Measurements from ENCODE around the gene SNCA. TPM values are rescaled to one million over a fixed set of nuclear protein-coding genes. Genes with fewer than 3 reads are reported as not detected.
A peak's percentile ranks its signal among the peaks of the same experiment; 100 is the strongest.

SNCA gene
- 120 and 211 TPM in 2 replicates for total RNA-seq

GRCh38 chr4:89836897-89837384, at the start of gene SNCA:
Gene SNCA (minus strand): TSS chr4:89837161. CDS start chr4:89835667, 1,494 bp downstream.
- peak; percentile 36 for DNase-seq (ENCODE audit: low read depth, low spot score)

GRCh38 chr4:89879215-89879614, 42.3 kb upstream of the SNCA start:
- DNase-seq (ENCODE audit: low read depth, low spot score): no peak

GRCh38 chr4:89878611-89879010, 41.6 kb upstream of the SNCA start:
- DNase-seq (ENCODE audit: low read depth, low spot score): no peak

DNA sequence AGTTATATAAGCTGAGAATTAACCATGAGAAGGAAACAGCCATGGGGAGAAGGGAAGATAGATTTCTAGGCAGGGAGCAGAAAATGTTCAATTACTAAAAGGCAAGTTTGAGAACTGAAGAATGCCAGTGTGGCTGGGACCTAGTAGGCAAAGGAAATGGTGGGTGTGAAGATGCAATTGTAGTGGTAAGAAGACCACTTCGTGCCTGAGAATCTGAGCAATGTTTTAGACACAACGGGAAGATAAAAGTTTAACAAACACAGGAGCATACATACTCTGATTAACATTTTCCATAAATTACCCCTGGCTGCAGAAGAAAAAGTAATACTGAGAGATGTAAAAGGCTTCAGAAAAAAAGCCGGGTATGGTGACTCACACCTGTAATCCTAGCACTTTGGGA, 39.6 kb upstream of the SNCA start:
- no peak for DNase-seq (ENCODE audit: low read depth, low spot score)

DNA sequence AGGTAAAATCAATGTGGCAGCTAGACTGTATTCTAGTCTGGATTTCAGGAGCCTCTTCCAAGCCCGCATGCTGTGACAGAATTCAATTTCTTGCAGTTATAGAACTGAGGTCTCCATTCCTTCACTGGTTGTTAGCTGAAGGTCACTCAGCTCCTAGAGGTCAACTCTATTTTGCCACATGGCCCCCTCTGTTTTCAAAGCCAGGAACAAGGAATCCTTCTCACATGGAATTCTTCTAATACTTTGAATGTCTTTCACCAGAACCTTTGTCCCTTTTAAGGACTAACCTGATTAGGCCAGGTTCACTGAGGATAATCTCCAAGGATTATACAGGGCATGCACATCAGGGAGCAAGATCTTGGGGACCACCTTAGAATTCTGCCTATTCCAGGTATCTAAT, 34.2 kb upstream of the SNCA start:
- no peak for DNase-seq (ENCODE audit: low read depth, low spot score)

- DNase-seq (ENCODE audit: low read depth, low spot score): no peak
These were observed 32.1 kb upstream of the SNCA start for GRCh38 chr4:89868999-89869589.

DNA sequence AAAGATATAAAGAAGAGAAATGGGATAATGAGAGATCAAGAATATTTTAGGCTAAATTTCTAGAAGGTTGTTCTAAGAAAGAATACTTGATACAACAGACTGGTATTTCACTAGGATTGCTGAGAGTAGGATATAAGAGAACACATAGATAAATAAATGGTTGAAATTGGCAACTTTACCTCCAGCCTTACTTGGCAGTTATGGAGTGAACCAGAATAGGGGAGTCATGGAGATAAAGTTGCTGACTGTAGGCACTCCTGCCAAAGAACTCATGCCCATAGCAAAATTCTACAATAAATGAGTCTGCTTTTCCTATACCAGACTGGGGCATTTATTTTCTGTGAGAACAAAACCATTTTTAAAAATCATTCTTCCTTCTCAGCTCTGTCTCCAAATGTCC, 31.3 kb upstream of the SNCA start:
- no peak for DNase-seq (ENCODE audit: low read depth, low spot score)

GRCh38 chr4:89863533-89863932, 26.6 kb upstream of the SNCA start:
- no peak for DNase-seq (ENCODE audit: low read depth, low spot score)

DNA sequence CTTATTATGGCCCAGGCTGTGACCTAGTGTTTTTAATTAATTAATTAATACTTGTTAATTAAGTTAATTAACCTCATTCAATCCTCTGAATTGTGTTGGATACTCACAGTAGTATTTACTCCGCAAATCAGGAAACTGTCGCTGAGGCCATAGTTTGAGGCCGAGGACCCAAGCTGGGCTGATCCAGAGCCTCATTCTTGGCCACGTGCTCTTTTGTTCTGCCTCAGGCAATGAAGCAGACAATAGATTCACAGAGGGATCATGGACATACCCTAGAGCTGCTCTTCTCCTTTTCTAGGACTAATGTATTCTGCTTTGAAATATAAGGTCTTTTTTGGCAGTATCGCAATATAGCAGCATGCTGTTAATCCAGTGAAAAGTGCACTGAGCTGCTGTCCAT, 24.0 kb upstream of the SNCA start:
- no peak for DNase-seq (ENCODE audit: low read depth, low spot score)

DNA sequence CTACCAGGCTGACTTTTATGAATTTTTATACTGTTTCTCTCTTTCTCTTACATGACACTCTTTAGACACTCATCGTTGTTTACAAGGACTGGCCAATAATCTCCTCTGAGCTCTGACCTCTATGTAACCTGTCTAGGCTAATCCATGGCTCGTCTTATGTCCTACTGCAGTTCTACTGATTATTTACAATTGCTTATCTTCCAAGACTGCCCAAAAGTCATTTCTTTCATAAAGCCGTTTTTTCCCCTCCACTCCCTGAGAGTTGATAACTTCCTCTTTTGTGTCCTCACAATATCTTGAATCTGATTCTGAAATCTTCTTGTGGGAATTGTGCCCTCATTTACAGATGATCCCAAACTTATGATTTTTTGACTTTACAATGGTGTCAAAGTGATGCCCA, 18.3 kb upstream of the SNCA start:
- no peak for DNase-seq (ENCODE audit: low read depth, low spot score)

DNA sequence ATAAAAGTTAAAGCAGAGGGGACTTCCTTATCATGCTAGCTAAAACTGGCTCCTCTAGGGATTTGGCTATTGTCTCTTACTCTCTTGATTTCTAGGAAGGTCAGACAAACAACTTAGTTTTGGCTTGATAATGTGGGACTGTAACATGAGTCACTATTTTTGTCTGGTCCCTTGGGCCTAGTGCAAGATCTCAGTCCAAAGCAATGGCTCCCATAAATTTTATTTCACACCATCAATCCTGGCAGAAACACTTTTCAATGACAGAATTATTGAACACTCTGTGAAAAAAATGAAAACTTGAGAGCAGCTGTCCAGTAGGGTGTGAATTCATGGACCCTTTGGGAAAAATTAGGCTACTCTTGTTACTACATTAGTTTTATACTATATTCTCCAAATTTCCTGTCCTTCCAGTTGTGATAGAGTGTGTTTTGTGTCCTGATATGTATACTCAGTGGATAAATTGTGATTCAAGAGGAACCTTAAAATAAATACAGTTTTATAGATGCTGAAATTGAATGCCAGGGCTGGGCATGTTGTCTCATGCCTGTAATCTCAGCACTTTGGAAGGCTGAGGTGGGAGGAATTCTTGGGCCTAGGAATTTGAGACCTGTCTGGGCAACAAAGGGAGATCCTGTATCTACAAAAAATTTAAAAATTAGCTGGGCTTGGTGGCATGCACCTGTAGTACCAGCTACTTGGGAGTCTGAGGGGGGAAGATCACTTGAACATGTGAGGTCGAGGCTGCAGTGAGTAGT, 10.8 kb upstream of the SNCA start:
- no peak for DNase-seq (ENCODE audit: low read depth, low spot score)

DNA sequence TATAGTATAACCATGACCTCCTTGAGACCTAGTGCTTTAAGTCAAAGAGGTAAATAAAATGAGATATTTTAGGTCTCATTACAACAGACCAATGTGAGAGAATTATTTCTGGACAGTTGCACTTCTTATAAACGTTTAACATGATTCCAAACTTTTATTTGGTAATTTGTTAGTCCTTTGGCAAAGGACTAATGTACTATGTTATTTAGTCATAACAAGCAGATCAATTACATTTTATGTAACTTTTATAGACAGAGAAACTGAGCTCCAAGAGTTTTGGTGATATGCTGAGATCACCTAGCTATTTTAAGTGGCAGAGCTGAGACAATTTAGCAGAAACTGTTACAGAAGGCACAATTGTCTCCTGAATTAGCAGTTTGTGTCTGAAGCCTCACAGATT, 2.6 kb upstream of the SNCA start:
- no peak for DNase-seq (ENCODE audit: low read depth, low spot score)

- DNase-seq (ENCODE audit: low read depth, low spot score): no peak
These were observed 1.0 kb upstream of the SNCA start for GRCh38 chr4:89837993-89838390.

- DNase-seq (ENCODE audit: low read depth, low spot score): no peak
These were observed 528 bp upstream of the SNCA start for GRCh38 chr4:89837385-89837992.

GRCh38 chr4:89836031-89836745, 773 bp downstream of the SNCA start:
- no peak for DNase-seq (ENCODE audit: low read depth, low spot score)

GRCh38 chr4:89835413-89835812, 1.5 kb downstream of the SNCA start:
- DNase-seq (ENCODE audit: low read depth, low spot score): no peak

DNA sequence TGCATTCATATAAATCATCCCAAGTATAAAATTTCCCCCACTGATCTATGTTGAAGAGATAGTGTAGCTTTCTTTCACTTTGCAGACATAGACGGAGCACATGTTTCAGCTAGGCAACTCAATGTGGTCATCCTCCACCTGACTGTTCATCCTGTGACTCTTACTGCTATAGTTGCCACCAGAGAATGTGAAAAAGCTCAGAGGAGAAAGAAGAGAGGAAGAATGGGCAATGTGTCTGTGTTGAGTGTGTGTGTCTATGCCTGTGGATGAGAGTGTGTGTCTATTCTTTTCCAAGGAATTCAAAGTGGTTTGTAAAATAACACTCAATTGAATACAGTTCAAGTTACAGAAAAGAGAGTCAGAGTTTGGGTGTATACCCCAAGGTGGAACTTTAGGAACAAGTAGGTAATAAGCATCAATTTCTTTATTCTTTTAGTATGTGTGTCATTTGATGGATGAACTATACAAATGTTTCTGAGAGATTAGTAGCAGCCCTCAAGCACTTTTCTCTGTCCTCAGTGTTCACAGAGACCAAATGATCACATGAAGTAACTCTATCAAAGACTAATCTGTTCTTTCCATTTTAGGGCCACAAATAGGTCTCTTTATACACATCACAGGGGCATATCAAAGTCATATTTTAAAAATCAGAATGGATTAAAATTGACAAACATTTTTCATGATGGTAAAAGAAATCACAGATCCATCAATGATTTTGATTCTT, 2.3 kb downstream of the SNCA start:
- DNase-seq (ENCODE audit: low read depth, low spot score): no peak

GRCh38 chr4:89829470-89830138, 7.4 kb downstream of the SNCA start:
- DNase-seq (ENCODE audit: low read depth, low spot score): no peak

GRCh38 chr4:89823416-89823815, 13.5 kb downstream of the SNCA start:
- peak; percentile 10 for DNase-seq (ENCODE audit: low read depth, low spot score)

GRCh38 chr4:89821612-89822011, 15.3 kb downstream of the SNCA start:
- no peak for DNase-seq (ENCODE audit: low read depth, low spot score)

DNA sequence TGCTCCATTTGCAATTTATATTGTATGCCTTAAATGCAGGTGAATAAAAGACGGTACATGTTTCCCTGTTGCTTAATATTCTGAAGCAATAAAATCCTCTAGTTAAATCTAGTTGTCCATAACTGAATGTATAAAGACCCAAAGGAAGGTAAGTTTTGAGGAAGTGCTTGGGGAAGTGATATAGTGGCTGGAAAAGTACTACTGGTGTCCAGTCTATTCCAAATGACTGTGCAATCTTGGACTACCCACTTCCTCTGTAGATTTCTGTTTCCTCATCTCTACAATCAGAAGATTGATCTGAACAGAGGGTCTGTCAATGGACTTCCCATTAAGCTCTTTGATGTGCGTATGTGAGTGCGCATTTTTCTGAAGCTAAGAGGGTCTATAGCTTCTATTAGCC, 17.0 kb downstream of the SNCA start:
- DNase-seq (ENCODE audit: low read depth, low spot score): no peak
